ENCODE results near the gene MAST4.

DNA sequence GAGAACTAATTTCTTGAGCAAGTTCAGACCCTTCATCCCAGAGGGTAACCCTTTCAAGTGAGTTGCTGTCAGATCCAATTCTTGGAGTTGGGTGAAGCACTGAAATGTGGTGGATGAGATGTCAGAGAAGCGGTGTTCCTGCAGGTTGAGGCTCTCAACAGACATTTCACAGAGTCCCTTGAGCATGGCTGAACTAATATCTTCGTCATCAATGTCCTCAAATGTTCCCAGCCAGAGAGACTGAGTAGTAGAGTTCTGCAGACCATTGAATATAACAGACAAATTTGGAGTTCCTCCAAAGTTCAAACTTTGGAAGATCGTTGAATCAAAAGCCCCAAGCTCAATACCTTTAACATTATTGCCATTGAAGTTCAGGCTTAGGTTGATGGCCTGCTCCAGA, 587.7 kb downstream of the MAST4 start:
- TF ChIP-seq POLR2AphosphoS5 (IDR thresholded peaks at IDR 0.05) = no peak
- TF ChIP-seq, protein P1, sequence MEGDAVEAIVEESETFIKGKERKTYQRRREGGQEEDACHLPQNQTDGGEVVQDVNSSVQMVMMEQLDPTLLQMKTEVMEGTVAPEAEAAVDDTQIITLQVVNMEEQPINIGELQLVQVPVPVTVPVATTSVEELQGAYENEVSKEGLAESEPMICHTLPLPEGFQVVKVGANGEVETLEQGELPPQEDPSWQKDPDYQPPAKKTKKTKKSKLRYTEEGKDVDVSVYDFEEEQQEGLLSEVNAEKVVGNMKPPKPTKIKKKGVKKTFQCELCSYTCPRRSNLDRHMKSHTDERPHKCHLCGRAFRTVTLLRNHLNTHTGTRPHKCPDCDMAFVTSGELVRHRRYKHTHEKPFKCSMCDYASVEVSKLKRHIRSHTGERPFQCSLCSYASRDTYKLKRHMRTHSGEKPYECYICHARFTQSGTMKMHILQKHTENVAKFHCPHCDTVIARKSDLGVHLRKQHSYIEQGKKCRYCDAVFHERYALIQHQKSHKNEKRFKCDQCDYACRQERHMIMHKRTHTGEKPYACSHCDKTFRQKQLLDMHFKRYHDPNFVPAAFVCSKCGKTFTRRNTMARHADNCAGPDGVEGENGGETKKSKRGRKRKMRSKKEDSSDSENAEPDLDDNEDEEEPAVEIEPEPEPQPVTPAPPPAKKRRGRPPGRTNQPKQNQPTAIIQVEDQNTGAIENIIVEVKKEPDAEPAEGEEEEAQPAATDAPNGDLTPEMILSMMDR (IDR thresholded peaks at IDR 0.05) = no peak
